GM21447 (cell line): ENCODE data around the gene MCUR1.

ENCODE experiments used
- ATAC-seq: cut with Tn5 transposase; IDR thresholded peaks from one replicate; pipeline ENCODE4 v1.9.1; 2021; ENCODE audit not compliant: unreplicated experiment

The MCUR1 gene

DNA sequence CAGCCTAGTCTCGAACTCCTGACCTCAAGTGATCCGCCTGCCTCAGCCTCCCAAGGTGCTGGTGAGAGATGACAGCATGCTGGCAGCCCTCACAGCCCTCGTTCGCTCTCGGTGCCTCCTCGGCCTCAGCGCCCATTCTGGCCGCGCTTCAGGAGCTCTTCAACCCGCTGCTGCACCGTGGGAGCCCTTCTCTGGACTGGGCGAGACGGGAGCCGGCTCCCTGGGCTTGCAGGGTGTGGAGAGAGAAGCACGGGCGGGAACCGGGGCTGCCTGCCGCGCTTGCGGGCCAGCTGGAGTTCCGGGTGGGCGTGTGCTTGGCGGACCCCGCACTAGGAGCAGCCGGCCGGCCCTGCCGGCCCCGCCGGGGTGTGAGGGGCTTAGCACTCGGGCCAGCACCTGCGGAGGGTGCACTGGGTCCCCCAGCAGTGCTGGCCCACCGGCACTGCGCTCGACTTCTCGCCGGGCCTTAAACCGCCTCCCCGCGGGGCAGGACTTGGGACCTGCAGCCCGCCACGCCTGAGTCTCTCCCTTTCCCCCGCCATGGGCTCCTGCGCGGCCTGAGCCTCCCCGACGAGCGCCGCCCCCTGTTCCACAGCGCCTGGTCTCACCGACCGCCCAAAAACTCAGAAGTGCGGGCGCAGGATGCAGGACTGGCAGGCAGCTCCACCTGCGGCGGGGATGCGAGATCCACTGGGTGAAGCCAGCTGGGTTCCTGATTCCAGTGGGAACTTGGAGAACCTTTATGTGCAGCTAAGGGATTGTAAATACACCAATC is 71.2 kb downstream of the MCUR1 start:
- no peak for ATAC-seq

DNA sequence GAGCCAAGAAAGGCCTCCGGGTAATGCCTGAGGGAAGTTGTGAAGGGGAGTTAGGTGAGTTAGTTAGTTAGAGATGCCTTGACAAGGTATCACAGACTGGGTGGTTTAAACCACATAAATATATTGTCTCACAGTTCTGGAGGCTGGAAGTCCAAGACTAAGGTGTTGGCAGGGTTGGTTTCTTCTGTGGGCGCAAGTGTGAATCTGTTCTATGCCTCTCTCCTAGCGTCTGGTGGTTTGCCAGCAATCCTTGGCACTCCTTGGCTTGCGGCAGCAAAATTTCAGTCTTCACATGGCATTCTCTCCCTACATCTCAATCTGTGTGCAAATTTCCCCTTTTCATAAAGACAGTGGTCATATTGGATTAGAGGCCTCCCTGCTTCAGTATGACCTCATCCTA is 73.0 kb downstream of the MCUR1 start:
- no peak for ATAC-seq
